B cell (primary cell): ENCODE results near the gene WDFY4. TPM values are rescaled to one million over a fixed set of nuclear protein-coding genes. Genes with fewer than 3 reads are reported as not detected.

Experiments
- ATAC-seq: fragments of 200-7000 bp; cut with Tn5 transposase; one replicate; pipeline ENCODE4 v1.10.0; 2021; ENCODE audit warnings: low read depth, mild to moderate bottlenecking, moderate number of reproducible peaks, moderate library complexity
- CTCF ChIA-PET: fragments of 350-600 bp; sonication (Branson Sonifier 250); formaldehyde crosslinking; loops from one replicate; lab custom pipeline; 2021; ENCODE audit warnings: antibody characterized with exemption, inconsistent platforms; lab: Charles Lee
- POLR2A ChIA-PET: fragments of 350-600 bp; sonication (Branson Sonifier 250); formaldehyde crosslinking; loops from one replicate; lab custom pipeline; 2021; ENCODE audit warnings: antibody characterized with exemption; lab: Charles Lee
- DNase-seq: peaks from one replicate; pipeline ENCODE4 v3.0.0; 2013
- H2AFZ ChIP-seq: 2 replicates; pipeline ENCODE4 v1.6.1; 2012; ENCODE audit warnings: mild to moderate bottlenecking, low read depth, low read length; ENCODE audit not compliant: insufficient read depth, poor library complexity, severe bottlenecking
- H3K27ac ChIP-seq, 2 donors: 1 replicate in 1 of 2; 2 replicates in 1 of 2; pipeline ENCODE4 v1.5.1; 2012 to 2013; ENCODE audit warnings: low read length in 2 of 2, mild to moderate bottlenecking in 2 of 2, moderate library complexity in 1 of 2
- H3K27me3 ChIP-seq, 4 experiments: fragments of 200-600 bp in 1 of 4; sonication (generic) in 1 of 4; replicated peaks in 1 of 4; 1 replicate in 2 of 4; 2 replicates in 2 of 4; pipeline versions ENCODE4 v1.6.1 to v1.7.0; 2013 to 2016; ENCODE audit warnings: low read length in 3 of 4, mild to moderate bottlenecking in 2 of 4, mixed read lengths in 1 of 4, moderate library complexity in 1 of 4; ENCODE audit not compliant: insufficient read depth in 4 of 4, control insufficient read depth in 3 of 4; ENCODE audit errors: control extremely low read depth in 1 of 4
- H3K36me3 ChIP-seq, 2 experiments: replicated peaks in 1 of 2; 1 replicate in 1 of 2; 2 replicates in 1 of 2; pipeline versions ENCODE4 v1.6.1 to v1.7.1; 2013; ENCODE audit warnings: low read length in 1 of 2; ENCODE audit not compliant: insufficient read depth in 2 of 2, control insufficient read depth in 1 of 2; ENCODE audit errors: control extremely low read depth in 1 of 2, extremely low read depth in 1 of 2
- H3K4me1 ChIP-seq, 2 donors: fragments of 200-600 bp in 1 of 2; sonication (generic) in 1 of 2; 1 replicate in 1 of 2; 2 replicates in 1 of 2; pipeline versions ENCODE4 v1.5.1 to v1.6.1; 2013 to 2017; ENCODE audit warnings: low read length in 2 of 2; ENCODE audit not compliant: control insufficient read depth in 2 of 2, insufficient read depth in 2 of 2
- H3K4me2 ChIP-seq: replicated peaks from 2 replicates; pipeline ENCODE3; 2012; ENCODE audit warnings: mild to moderate bottlenecking, low read depth, low read length; ENCODE audit not compliant: poor library complexity, severe bottlenecking
- H3K4me3 ChIP-seq, 5 experiments: fragments of 200-600 bp in 1 of 5; sonication (generic) in 1 of 5; 1 replicate in 3 of 5; 2 replicates in 2 of 5; pipeline versions ENCODE4 v1.5.1 to v1.7.0; 2011 to 2016; ENCODE audit warnings: low read length in 4 of 5, mild to moderate bottlenecking in 4 of 5, low read depth in 2 of 5, control low read depth in 1 of 5, moderate library complexity in 1 of 5; ENCODE audit not compliant: insufficient read depth in 1 of 5; ENCODE audit errors: control extremely low read depth in 1 of 5, extremely low read depth in 1 of 5
- H3K79me2 ChIP-seq: fragments of 200-600 bp; sonication (generic); one replicate; pipeline ENCODE4 v1.6.0; 2016; ENCODE audit warnings: low read length; ENCODE audit not compliant: control insufficient read depth, insufficient read depth
- H3K9ac ChIP-seq: fragments of 200-600 bp; sonication (generic); 2 replicates; pipeline ENCODE4 v1.6.1; 2017; ENCODE audit warnings: mild to moderate bottlenecking, low read length, moderate library complexity
- H3K9me3 ChIP-seq, 3 donors: one replicate each; pipeline versions ENCODE4 v1.6.1 to v1.7.1; 2013; ENCODE audit warnings: low read length in 2 of 3; ENCODE audit not compliant: control insufficient read depth in 2 of 3, insufficient read depth in 1 of 3; ENCODE audit errors: control extremely low read depth in 1 of 3
- H4K20me1 ChIP-seq: 2 replicates; pipeline ENCODE4 v1.6.0; 2012; ENCODE audit warnings: mild to moderate bottlenecking, low read length; ENCODE audit not compliant: insufficient read depth, control insufficient read depth, poor library complexity, severe bottlenecking
- H3K27ac Mint-ChIP-seq: one replicate; pipeline ENCODE4 v1.8.0; 2021; ENCODE audit warnings: mixed read lengths
- H3K27me3 Mint-ChIP-seq: one replicate; pipeline ENCODE4 v1.8.0; 2021; ENCODE audit warnings: mixed read lengths
- H3K4me1 Mint-ChIP-seq: one replicate; pipeline ENCODE4 v1.8.0; 2021; ENCODE audit warnings: mixed read lengths
- H3K4me3 Mint-ChIP-seq: one replicate; pipeline ENCODE4 v1.8.0; 2021; ENCODE audit warnings: mixed read lengths
- H3K9me3 Mint-ChIP-seq: one replicate; pipeline ENCODE4 v1.8.0; 2022; ENCODE audit warnings: mixed read lengths; ENCODE audit not compliant: insufficient read depth
- EZH2 ChIP-seq: IDR thresholded peaks from 2 replicates; pipeline ENCODE4 v1.6.1; 2012; ENCODE audit warnings: borderline replicate concordance, low read depth, mild to moderate bottlenecking, moderate library complexity, low read length; ENCODE audit not compliant: insufficient read depth, poor library complexity, severe bottlenecking
- WGBS: methylation state at CpG from one replicate; pipeline ENCODE4 v1.1.5; 2013; ENCODE audit warnings: missing lambda C conversion rate; ENCODE audit not compliant: insufficient coverage; 5-methylcytosine and 5-hydroxymethylcytosine counted together
- intact Hi-C: fragments of 100-400 bp; cut with micrococcal nuclease; formaldehyde crosslinking; loops from one replicate; pipeline ENCODE4 v1.10.0; 2022
- polyA plus RNA-seq: library from polyadenylated mRNA; depleted of rRNA; stranded (reverse); fragments of >200 nt; gene quantifications from 2 replicates; pipeline ENCODE4 v1.2.3, GENCODE V29; 2012
- total RNA-seq, 2 donors: library from RNA; stranded (reverse); fragments of 120-200 nt in 1 of 2; gene quantifications; 1 replicate in 1 of 2; 2 replicates in 1 of 2; pipeline versions ENCODE4 v1.2.3 to v1.2.4, GENCODE V29; 2013 to 2022
- TF ChIP-seq, protein P1 (sequence below): fragments of 200-600 bp; IDR thresholded peaks from one replicate; pipeline ENCODE4 v1.8.0; 2022; ENCODE audit warnings: antibody characterized with exemption, mild to moderate bottlenecking

WDFY4 gene
- total and polyA plus RNA-seq, 2 donors (not counting 1 experiment from before 2014, with no cell fraction given), result 262 to 560 TPM

DNA sequence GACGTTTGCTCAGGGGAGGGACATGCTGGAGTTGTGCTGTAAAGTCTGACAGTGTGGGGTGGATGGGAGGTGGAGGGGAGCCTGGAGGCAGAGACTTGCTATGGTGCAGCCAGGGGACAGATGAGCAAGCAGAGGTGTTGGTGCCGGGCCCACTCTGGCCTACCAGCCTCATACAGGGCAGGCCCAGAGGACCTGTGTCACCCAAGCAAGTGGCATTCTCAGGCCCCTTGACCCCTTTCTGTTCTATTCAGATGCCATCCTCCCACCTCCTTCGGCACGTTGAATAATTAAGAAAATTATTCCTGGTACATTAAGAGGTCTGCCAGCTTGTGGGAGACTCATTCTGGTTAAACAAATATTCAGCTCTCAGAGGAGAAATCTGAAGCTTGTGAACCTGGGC, 8.5 kb downstream of the WDFY4 start:
- H3K27me3 Mint-ChIP-seq, result no peaks in the 10 kb centered on the region

More for the DNA sequence above, 8.5 kb downstream of the WDFY4 start:
- ChIA-PET CTCF (interaction anchor here (0.7 to 15.9 kb wide), 5 partner anchors 9 to 128 kb away, joined by 3 to 521 read pairs (median 4); partner anchors contain the start of gene WDFY4), POLR2A (no interaction called here)
- Histone ChIP-seq H3K9ac (no peak overlapping the region), H4K20me1 (peaks cover 96% of the 10 kb centered on the region), H3K4me2 (no peak overlapping the region), H3K27me3 (no peaks in the 10 kb centered on the region), H3K4me1 (peaks cover 89 to 98% of the 10 kb centered on the region in 2 donors), H3K27ac (peak overlapping the region in 1 of 2 donors; percentile 99), H3K4me3 (no peak overlapping the region), H2AFZ (no peak overlapping the region), H3K9me3 (no peaks in the 10 kb centered on the region), H3K79me2 (peaks cover 100% of the 10 kb centered on the region), H3K36me3 (peaks cover 8 to 91% of the 10 kb centered on the region in 2 experiments)
- peak overlapping the region; percentile 82 for H3K27ac Mint-ChIP-seq
- H3K4me1 Mint-ChIP-seq, result peaks cover 89% of the 10 kb centered on the region
- ATAC-seq (no peak), DNase-seq (no peak)
- intact Hi-C loops, result no loop called here
- TF ChIP-seq EZH2, result no peak
- TF ChIP-seq, protein P1, sequence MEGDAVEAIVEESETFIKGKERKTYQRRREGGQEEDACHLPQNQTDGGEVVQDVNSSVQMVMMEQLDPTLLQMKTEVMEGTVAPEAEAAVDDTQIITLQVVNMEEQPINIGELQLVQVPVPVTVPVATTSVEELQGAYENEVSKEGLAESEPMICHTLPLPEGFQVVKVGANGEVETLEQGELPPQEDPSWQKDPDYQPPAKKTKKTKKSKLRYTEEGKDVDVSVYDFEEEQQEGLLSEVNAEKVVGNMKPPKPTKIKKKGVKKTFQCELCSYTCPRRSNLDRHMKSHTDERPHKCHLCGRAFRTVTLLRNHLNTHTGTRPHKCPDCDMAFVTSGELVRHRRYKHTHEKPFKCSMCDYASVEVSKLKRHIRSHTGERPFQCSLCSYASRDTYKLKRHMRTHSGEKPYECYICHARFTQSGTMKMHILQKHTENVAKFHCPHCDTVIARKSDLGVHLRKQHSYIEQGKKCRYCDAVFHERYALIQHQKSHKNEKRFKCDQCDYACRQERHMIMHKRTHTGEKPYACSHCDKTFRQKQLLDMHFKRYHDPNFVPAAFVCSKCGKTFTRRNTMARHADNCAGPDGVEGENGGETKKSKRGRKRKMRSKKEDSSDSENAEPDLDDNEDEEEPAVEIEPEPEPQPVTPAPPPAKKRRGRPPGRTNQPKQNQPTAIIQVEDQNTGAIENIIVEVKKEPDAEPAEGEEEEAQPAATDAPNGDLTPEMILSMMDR, result no peak
- H3K4me3 Mint-ChIP-seq, result peak overlapping the region; percentile 38
- WGBS, result 89% methylated on average over 2 of the region's 4 CpGs
- H3K9me3 Mint-ChIP-seq, result no peaks in the 10 kb centered on the region
